ENCODE measurements around the gene OSBPL7. TPM values are rescaled to one million over a fixed set of nuclear protein-coding genes. Genes with fewer than 3 reads are reported as not detected.

Gene OSBPL7
- total RNA-seq, 1 donor, result 6.9 TPM

GRCh38 chr17:47855737-47856136 is 34.1 kb upstream of the OSBPL7 start:
- no peak for DNase-seq (ENCODE audit: low read depth)
- no peak overlapping the region for H3K4me3 ChIP-seq (ENCODE audit: low read depth, low read length)
- TF ChIP-seq CTCF (IDR thresholded peaks at IDR 0.05; ENCODE audit: insufficient read depth, low read depth, low read length), result no peak

GRCh38 chr17:47853616-47854015 is 32.0 kb upstream of the OSBPL7 start:
- no peak overlapping the region for H3K4me3 ChIP-seq (ENCODE audit: low read depth, low read length)
- TF ChIP-seq CTCF (IDR thresholded peaks at IDR 0.05; ENCODE audit: insufficient read depth, low read depth, low read length), result no peak
- DNase-seq (ENCODE audit: low read depth), result no peak

DNA sequence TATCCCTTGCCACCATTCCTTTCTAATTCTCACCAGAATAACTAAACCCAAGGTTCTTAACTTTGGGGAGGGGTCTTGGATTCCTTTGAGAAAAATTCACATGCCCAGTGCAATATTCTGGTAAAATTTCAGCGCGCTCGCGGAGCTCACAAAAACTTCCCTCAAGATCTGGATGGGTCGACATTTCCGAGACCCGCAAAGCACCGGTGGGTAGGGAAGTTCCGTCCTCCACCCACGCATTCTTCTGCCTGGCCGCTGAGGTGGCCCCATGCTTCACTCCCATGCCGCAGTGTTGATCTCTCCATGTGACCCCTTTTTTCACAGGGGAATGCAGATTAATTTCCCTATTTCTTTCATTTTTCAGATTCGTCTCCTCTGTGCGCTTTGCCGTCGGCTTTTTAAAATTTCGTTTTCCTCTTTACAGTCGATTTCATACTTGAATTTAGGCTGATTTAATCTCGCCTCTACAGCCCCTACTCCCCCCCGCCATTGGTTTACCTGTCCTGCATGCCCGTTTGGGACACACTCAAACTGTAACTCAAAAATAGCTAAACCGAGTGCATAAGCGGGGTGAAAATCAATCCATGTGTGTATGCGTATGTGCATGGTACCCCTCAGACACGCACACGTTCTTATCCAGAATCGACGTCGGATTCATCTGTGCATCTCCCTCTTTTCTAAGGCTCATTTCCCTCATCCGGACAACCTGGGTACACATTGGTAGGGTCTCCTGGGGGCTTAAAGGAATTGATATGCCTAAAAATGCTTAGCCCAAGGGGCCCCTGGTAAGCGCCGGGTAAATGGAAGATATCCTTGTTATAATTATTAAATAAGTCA is 30.7 kb upstream of the OSBPL7 start:
- no peak for TF ChIP-seq CTCF (IDR thresholded peaks at IDR 0.05; ENCODE audit: insufficient read depth, low read depth, low read length)
- no peak for DNase-seq (ENCODE audit: low read depth)
- H3K4me3 ChIP-seq (ENCODE audit: low read depth, low read length), result no peak overlapping the region

DNA sequence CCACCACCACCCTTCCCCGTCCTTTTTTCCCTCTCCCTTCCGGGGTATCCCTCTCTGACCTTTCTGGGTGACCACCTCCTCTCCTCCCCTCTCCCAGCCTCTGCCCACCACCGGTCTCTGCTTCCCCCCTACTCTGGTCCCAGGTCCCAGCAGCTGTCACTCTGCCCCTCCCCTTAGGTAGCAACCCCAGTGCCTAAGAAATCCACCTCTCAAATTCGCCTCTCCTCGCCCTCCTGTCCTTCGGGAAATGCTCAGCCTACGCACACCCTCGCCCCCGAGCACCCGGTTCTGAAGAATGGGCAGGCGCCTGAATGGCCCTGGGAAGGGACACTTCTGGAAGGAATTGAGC is 30.1 kb upstream of the OSBPL7 start:
- H3K4me3 ChIP-seq (ENCODE audit: low read depth, low read length), result no peak overlapping the region
- TF ChIP-seq CTCF (IDR thresholded peaks at IDR 0.05; ENCODE audit: insufficient read depth, low read depth, low read length), result no peak
- no peak for DNase-seq (ENCODE audit: low read depth)

DNA sequence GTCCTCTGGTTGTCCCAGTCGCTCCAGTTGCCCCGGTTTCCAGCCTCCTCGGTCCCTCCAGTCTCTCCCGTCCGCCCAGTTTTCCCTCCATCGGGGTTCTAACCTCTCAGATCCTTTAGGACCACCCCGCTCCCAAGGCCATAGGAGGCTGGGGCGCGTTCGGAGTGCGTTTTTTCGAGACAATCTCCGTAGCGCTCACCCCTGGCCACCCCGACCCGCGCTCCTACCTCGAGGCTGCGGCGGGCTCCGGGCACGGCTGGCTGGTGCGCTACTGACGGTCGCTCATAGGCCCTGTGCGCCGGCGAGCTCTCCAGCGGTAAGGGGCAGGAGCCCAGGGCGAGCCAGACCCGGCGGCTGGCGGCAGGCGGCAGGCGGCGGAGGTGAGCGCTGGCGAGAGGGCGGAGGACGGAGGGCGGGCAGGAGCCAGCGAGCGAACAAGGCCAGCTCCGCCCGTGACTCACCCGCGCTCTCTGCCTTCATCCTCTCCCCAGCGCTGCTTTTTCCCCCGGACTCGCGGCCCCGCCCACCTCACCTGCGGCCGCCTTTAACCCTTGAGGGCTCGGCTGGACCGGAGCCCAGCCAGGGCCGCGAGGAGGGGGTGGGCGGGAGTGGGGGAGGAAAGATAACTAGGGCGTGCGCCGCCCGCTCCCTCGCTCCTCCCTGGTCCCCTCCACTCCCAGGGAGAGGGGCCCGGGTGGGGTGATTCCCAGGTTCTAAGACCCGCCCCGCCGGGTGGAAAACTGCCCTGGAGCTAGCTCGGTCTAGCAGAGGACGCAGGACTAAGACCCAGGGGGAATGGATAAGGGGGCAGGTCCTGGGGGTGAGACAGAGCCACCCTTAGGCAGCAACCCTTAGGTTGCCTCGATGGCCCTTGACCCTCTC is 29.3 kb upstream of the OSBPL7 start, which contains the start of gene SP6:
Gene SP6 (minus strand): TSS at position 472 of the 882 bp plus-strand sequence. CDS start 2,734 bp downstream, outside the sequence.
- peak; percentile 38 for TF ChIP-seq CTCF (IDR thresholded peaks at IDR 0.05; ENCODE audit: insufficient read depth, low read depth, low read length)
- peak; percentile 51 for DNase-seq (ENCODE audit: low read depth)
- peak within 1 kb of the TSS; percentile 25 for H3K4me3 ChIP-seq (ENCODE audit: low read depth, low read length)

DNA sequence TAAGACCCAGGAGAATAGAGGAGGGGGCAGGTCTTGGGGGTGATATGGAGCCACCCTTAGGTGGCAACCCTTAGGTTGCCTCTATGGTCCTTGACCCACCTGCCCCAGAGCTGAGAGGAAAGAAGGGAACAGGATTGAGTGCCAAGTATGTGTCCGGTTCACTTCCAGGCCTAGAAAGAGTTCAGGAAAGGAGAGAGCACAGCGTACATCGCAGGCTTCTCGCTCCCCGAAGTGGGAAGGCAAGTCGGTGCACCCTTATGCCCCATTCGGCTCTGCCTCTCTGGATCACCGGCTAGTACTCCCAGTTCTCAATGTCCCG is 28.7 kb upstream of the OSBPL7 start:
- H3K4me3 ChIP-seq (ENCODE audit: low read depth, low read length), result peak overlapping the region; percentile 25
- no peak for DNase-seq (ENCODE audit: low read depth)
- TF ChIP-seq CTCF (IDR thresholded peaks at IDR 0.05; ENCODE audit: insufficient read depth, low read depth, low read length), result no peak

Measured in fibroblast of villous mesenchyme (primary cell).